GM12865 (cell line): Measurements from ENCODE around the gene VARS2.

Experiments
- DNase-seq: peaks from one replicate; pipeline ENCODE4 v3.0.0; 2010; ENCODE audit warnings: low read depth
- H3K4me3 ChIP-seq: 2 replicates; pipeline ENCODE4 v1.5.1; 2011; ENCODE audit warnings: mild to moderate bottlenecking, low read depth, low read length, control low read depth
- CTCF ChIP-seq: IDR thresholded peaks from 2 replicates; pipeline ENCODE4 v1.5.1; 2011; ENCODE audit warnings: low read length, control low read depth, low read depth, inconsistent platforms; ENCODE audit not compliant: insufficient read depth; ENCODE audit errors: missing control alignments

Gene VARS2

GRCh38 chr6:30970946-30971345 is 56.9 kb downstream of the VARS2 start:
- no peak overlapping the region for H3K4me3 ChIP-seq
- no peak for TF ChIP-seq CTCF

GRCh38 chr6:30972816-30973215 is 58.8 kb downstream of the VARS2 start:
- no peak for DNase-seq
- no peak for TF ChIP-seq CTCF
- H3K4me3 ChIP-seq = no peak overlapping the region

More at GRCh38 chr6:30970946-30971345, 56.9 kb downstream of the VARS2 start:
- no peak for DNase-seq

GRCh38 chr6:30974490-30975252 is 60.6 kb downstream of the VARS2 start:
- no peak overlapping the region for H3K4me3 ChIP-seq
- TF ChIP-seq CTCF = no peak
- DNase-seq = no peak
